ENCODE results near the gene FXYD5. TPM values are rescaled to one million over a fixed set of nuclear protein-coding genes. Genes with fewer than 3 reads are reported as not detected.

FXYD5 gene
- total and polyA plus RNA-seq, 10 of the 15 experiments (the other 5 are each of a cell fraction or from before 2014, with no cell fraction given) = 30.0 to 159 (median 93.9) TPM

GRCh38 chr19:35116072-35116801, 38.3 kb upstream of the FXYD5 start:
- CTCF ChIA-PET = interaction anchor here (0.9 to 6.4 kb wide), 8 partner anchors 8 to 58 kb away, joined by 3 to 75 read pairs (median 4); partner anchors contain the start of genes FXYD7 and LGI4
- Histone ChIP-seq H3K36me3 (ENCODE audit: control insufficient read depth in 2 of 2, insufficient read depth in 2 of 2, low read length in 1 of 2) (no peaks in the 10 kb centered on the region), H4K20me1 (ENCODE audit: control insufficient read depth, insufficient read depth) (no peaks in the 10 kb centered on the region), H3K9ac (ENCODE audit: control insufficient read depth, insufficient read depth, low read length) (no peak overlapping the region), H3K4me3 (no peak overlapping the region), H3K27me3 (replicated peaks in 1 of 2; ENCODE audit: control insufficient read depth in 2 of 2, insufficient read depth in 2 of 2, low read length in 1 of 2) (no peaks in the 10 kb centered on the region), H3K27ac (ENCODE audit: control insufficient read depth, insufficient read depth) (no peak overlapping the region), H3K79me2 (ENCODE audit: control insufficient read depth, insufficient read depth, low read length) (no peaks in the 10 kb centered on the region), H3K4me2 (ENCODE audit: control insufficient read depth, insufficient read depth) (no peak overlapping the region), H3K9me3 (replicated peaks; ENCODE audit: control insufficient read depth, insufficient read depth, low read length) (no peaks in the 10 kb centered on the region), H2AFZ (ENCODE audit: control insufficient read depth, low read depth, low read length) (no peak overlapping the region), H3K4me1 (ENCODE audit: control insufficient read depth, insufficient read depth, low read length) (peaks cover 6% of the 10 kb centered on the region)
- SMC1A ChIA-PET (ENCODE audit: uncharacterized antibody, unreplicated experiment) = interaction anchor here (2.4 to 3.6 kb wide), 2 partner anchors 20 to 25 kb away, joined by 10 read pairs; partner anchors contain the start of gene LGI4
- 35% methylated on average over 13 of the region's 13 CpGs for WGBS (ENCODE audit: insufficient coverage, insufficient replicate concordance, low lambda C conversion rate, missing lambda C conversion rate)
- RAD21 ChIA-PET (ENCODE audit: unreplicated experiment) = interaction anchor here (1.0 to 1.1 kb wide), 2 partner anchors 21 to 25 kb away, joined by 4 read pairs; no protein-coding TSS in a partner anchor
- in situ Hi-C loops (cut with MboI) (no loop called here), intact Hi-C loops (cut with micrococcal nuclease; ENCODE audit: unreplicated experiment) (no loop called here)
- TF ChIP-seq PML (IDR thresholded peaks at IDR 0.05; ENCODE audit: low read length) = no peak
- TF ChIP-seq JUND (IDR thresholded peaks at IDR 0.05; ENCODE audit: low read depth, low read length) = no peak
- no peak for TF ChIP-seq JUNB (IDR thresholded peaks at IDR 0.05)
- TF ChIP-seq ZSCAN29 (IDR thresholded peaks at IDR 0.05) = no peak
- no peak for TF ChIP-seq BCL11A (IDR thresholded peaks at IDR 0.05; ENCODE audit: low read depth, low read length)
- TF ChIP-seq EGR1 (IDR thresholded peaks at IDR 0.05; ENCODE audit: borderline replicate concordance in 1 of 2, low read depth in 2 of 2, low read length in 2 of 2) = no peak
- TF ChIP-seq ATF2 (IDR thresholded peaks at IDR 0.05; ENCODE audit: low read length) = no peak
- no peak for TF ChIP-seq GATAD2B (conservative IDR thresholded peaks at IDR 0.05; ENCODE audit: low read depth)
- no peak for TF ChIP-seq E4F1 (IDR thresholded peaks at IDR 0.05; ENCODE audit: borderline replicate concordance, partially characterized antibody)
- no peak for TF ChIP-seq NFIC (IDR thresholded peaks at IDR 0.05; ENCODE audit: low read depth, low read length)
- no peak for TF ChIP-seq SRF (IDR thresholded peaks at IDR 0.05; ENCODE audit: low read depth in 2 of 2, low read length in 2 of 2)
- no peak for TF ChIP-seq RBBP5 (conservative IDR thresholded peaks at IDR 0.05)
- no peak for TF ChIP-seq BHLHE40 (IDR thresholded peaks at IDR 0.05; ENCODE audit: borderline replicate concordance in 1 of 2, low read depth in 2 of 2, low read length in 1 of 2)
- no peak for TF ChIP-seq STAT1 (conservative IDR thresholded peaks at IDR 0.05)
- no peak for TF ChIP-seq TCF7 (IDR thresholded peaks at IDR 0.05; ENCODE audit: borderline replicate concordance)
- TF ChIP-seq ATF7 (IDR thresholded peaks at IDR 0.05; ENCODE audit: low read depth) = no peak
- no peak for TF ChIP-seq EED (IDR thresholded peaks at IDR 0.05; ENCODE audit: low read depth)
- no peak for TF ChIP-seq ELK1 (IDR thresholded peaks at IDR 0.05; ENCODE audit: low read depth, low read length)
- no peak for TF ChIP-seq YY1 (IDR thresholded peaks at IDR 0.05; ENCODE audit: low read depth, low read length)
- POLR2A ChIA-PET = no interaction called here
- DNase-seq (ENCODE audit: low read depth, low spot score) (no peak), ATAC-seq (no peak), FAIRE-seq (no peak)
- no TSS peak for BruUV-seq (replicated peaks)

All from GM12878 (cell line).